HG03442 (cell line): Measurements from ENCODE around the gene CCL24.
"Not testable (repeated sequence)": the region's sequence is repeated elsewhere in the genome, so short reads cannot be mapped to it uniquely, and the experiment has no call there.

Experiments
- ATAC-seq: cut with Tn5 transposase; IDR thresholded peaks from one replicate; pipeline ENCODE4 v1.9.1; 2021; ENCODE audit warnings: mild to moderate bottlenecking, moderate library complexity; ENCODE audit not compliant: unreplicated experiment

Gene CCL24

GRCh38 chr7:75820688-75821087 is 7.1 kb upstream of the CCL24 start:
- no peak for ATAC-seq

GRCh38 chr7:75819711-75820110 is 6.1 kb upstream of the CCL24 start:
- no peak for ATAC-seq

GRCh38 chr7:75818472-75818871 is 4.9 kb upstream of the CCL24 start:
- no peak for ATAC-seq

GRCh38 chr7:75817116-75817515 is 3.5 kb upstream of the CCL24 start:
- no peak for ATAC-seq

- ATAC-seq, result no peak
Measured at GRCh38 chr7:75815418-75816064, 1.9 kb upstream of the CCL24 start.

- no peak for ATAC-seq
Measured at GRCh38 chr7:75814407-75814947, 871 bp upstream of the CCL24 start.

GRCh38 chr7:75813084-75813483 is 522 bp downstream of the CCL24 start:
- no peak for ATAC-seq

GRCh38 chr7:75811894-75812678 is 1.5 kb downstream of the CCL24 start:
- no peak for ATAC-seq

- no peak for ATAC-seq
Measured at GRCh38 chr7:75809396-75809795, 4.2 kb downstream of the CCL24 start.

GRCh38 chr7:75808106-75808505 is 5.5 kb downstream of the CCL24 start:
- ATAC-seq, result no peak

GRCh38 chr7:75807452-75807851 is 6.2 kb downstream of the CCL24 start:
- ATAC-seq, result no peak

GRCh38 chr7:75806560-75807307 is 6.9 kb downstream of the CCL24 start:
- no peak for ATAC-seq

GRCh38 chr7:75804705-75805104 is 8.9 kb downstream of the CCL24 start:
- no peak for ATAC-seq

- ATAC-seq, result no peak
Measured at GRCh38 chr7:75804004-75804403, 9.6 kb downstream of the CCL24 start.

GRCh38 chr7:75802552-75802821 is 11.1 kb downstream of the CCL24 start:
- ATAC-seq, result no peak

- no peak for ATAC-seq
Measured at GRCh38 chr7:75798770-75799169, 14.8 kb downstream of the CCL24 start.

GRCh38 chr7:75796420-75796819 is 17.2 kb downstream of the CCL24 start:
- ATAC-seq, result no peak

- no peak for ATAC-seq
Measured at GRCh38 chr7:75795831-75796285, 17.7 kb downstream of the CCL24 start.

- ATAC-seq, result no peak
Measured at GRCh38 chr7:75793676-75794075, 19.9 kb downstream of the CCL24 start.

GRCh38 chr7:75792567-75792966 is 21.0 kb downstream of the CCL24 start:
- ATAC-seq, result not testable (repeated sequence)

GRCh38 chr7:75789361-75789924 is 24.2 kb downstream of the CCL24 start:
- ATAC-seq, result no peak
